SK-N-SH treated with all-trans-retinoic acid at 6 μM for 48 hours (cell line): ENCODE data around the gene HDAC4.

Experiments
- ATAC-seq: fragments of 200-7000 bp; cut with Tn5 transposase; 3 replicates; pipeline ENCODE4 v1.9.1; 2020; ENCODE audit warnings: mild to moderate bottlenecking, moderate library complexity
- ARNTL ChIP-seq: fragments of 450-650 bp; formaldehyde crosslinking; IDR thresholded peaks from 2 replicates; pipeline ENCODE4 v1.5.0; 2020; ENCODE audit warnings: low read depth, mild to moderate bottlenecking, moderate library complexity, borderline replicate concordance
- BACH2 ChIP-seq: fragments of 250-450 bp; sonication (Bioruptor Pico); IDR thresholded peaks from 2 replicates; pipeline ENCODE4 v1.9.0; 2021; ENCODE audit warnings: mild to moderate bottlenecking, borderline replicate concordance
- ESRRG ChIP-seq: fragments of 250-450 bp; sonication (Bioruptor Pico); IDR thresholded peaks from 2 replicates; pipeline ENCODE4 v1.6.1; 2021; ENCODE audit warnings: mild to moderate bottlenecking
- GLIS3 ChIP-seq: fragments of 250-450 bp; sonication (Bioruptor Pico); IDR thresholded peaks from 2 replicates; pipeline ENCODE4 v1.5.0; 2020; ENCODE audit warnings: mild to moderate bottlenecking, moderate library complexity
- ISL1 ChIP-seq: fragments of 250-450 bp; sonication (Bioruptor Pico); IDR thresholded peaks from 2 replicates; pipeline ENCODE4 v2.1.2; 2022; ENCODE audit warnings: mild to moderate bottlenecking, moderate library complexity
- OSR1 ChIP-seq: fragments of 250-450 bp; sonication (Bioruptor Pico); IDR thresholded peaks from 2 replicates; pipeline ENCODE4 v1.8.0; 2022; ENCODE audit warnings: moderate library complexity, mild to moderate bottlenecking, inconsistent platforms
- PPARA ChIP-seq: fragments of 250-450 bp; sonication (Bioruptor Pico); IDR thresholded peaks from 2 replicates; pipeline ENCODE4 v1.5.0; 2020; ENCODE audit warnings: mild to moderate bottlenecking, borderline replicate concordance
- RARB ChIP-seq: fragments of 250-450 bp; sonication (Bioruptor Pico); IDR thresholded peaks from 2 replicates; pipeline ENCODE4 v1.8.0; 2021; ENCODE audit warnings: mild to moderate bottlenecking, moderate library complexity
- TCF4 ChIP-seq: fragments of 250-450 bp; sonication (Bioruptor Pico); IDR thresholded peaks from 2 replicates; pipeline ENCODE4 v1.8.0; 2021; ENCODE audit warnings: mild to moderate bottlenecking, moderate library complexity, borderline replicate concordance
- TOX ChIP-seq: fragments of 250-450 bp; sonication (Bioruptor Pico); IDR thresholded peaks from 2 replicates; pipeline ENCODE4 v1.8.0; 2021; ENCODE audit warnings: mild to moderate bottlenecking, moderate library complexity, borderline replicate concordance
- ZC3H10 ChIP-seq: fragments of 250-450 bp; sonication (Bioruptor Pico); IDR thresholded peaks from 2 replicates; pipeline ENCODE4 v1.5.1; 2021; ENCODE audit warnings: mild to moderate bottlenecking, moderate library complexity
- ZFP30 ChIP-seq: fragments of 450-650 bp; formaldehyde crosslinking; IDR thresholded peaks from 2 replicates; pipeline ENCODE4 v1.5.0; 2022; ENCODE audit warnings: mild to moderate bottlenecking, moderate library complexity
- ZNF70 ChIP-seq: fragments of 450-650 bp; formaldehyde crosslinking; IDR thresholded peaks from 2 replicates; pipeline ENCODE4 v1.5.0; 2020; ENCODE audit warnings: mild to moderate bottlenecking, moderate library complexity
- ZNF8 ChIP-seq: fragments of 450-650 bp; formaldehyde crosslinking; IDR thresholded peaks from 2 replicates; pipeline ENCODE4 v1.5.0; 2020; ENCODE audit warnings: mild to moderate bottlenecking, moderate library complexity
- TF ChIP-seq, protein P1 (sequence below): fragments of 250-450 bp; sonication (Bioruptor Pico); IDR thresholded peaks from 2 replicates; pipeline ENCODE4 v1.5.1; 2021; ENCODE audit warnings: mild to moderate bottlenecking, moderate library complexity
- TF ChIP-seq, protein P2 (sequence below): fragments of 250-450 bp; sonication (Bioruptor Pico); IDR thresholded peaks from 2 replicates; pipeline ENCODE4 v1.8.0; 2021; ENCODE audit warnings: low read depth, mild to moderate bottlenecking, moderate library complexity, borderline replicate concordance
- TF ChIP-seq, protein P3 (sequence below): fragments of 250-450 bp; sonication (Bioruptor Pico); IDR thresholded peaks from 2 replicates; pipeline ENCODE4 v1.8.0; 2020; ENCODE audit warnings: mild to moderate bottlenecking, moderate library complexity, borderline replicate concordance
- TF ChIP-seq, protein P4 (sequence below): fragments of 250-450 bp; sonication (Bioruptor Pico); IDR thresholded peaks from 2 replicates; pipeline ENCODE4 v1.5.1; 2020; ENCODE audit warnings: low read depth, mild to moderate bottlenecking, moderate library complexity

HDAC4 gene

DNA sequence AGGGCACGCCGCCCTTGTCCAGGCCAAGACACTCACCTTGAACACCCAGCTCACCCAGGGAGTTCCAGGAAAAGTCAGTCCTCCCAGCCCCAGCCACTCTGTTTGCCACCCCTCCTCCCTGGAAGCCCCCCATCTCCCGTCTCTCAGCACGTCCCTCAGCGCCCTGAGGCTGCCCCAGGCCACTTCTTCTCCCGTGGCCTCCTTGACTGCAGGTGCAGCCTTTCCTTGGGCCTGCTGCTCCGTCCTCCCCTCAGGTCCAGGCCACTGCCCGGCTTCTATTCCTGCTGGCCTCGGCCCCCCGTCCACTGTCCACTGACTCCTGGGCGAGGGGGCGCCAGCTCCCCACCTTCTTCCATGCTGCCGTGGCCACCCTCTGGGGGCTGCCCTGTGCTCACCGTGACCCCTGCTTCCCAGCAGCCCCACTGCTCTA lies 239.1 kb downstream of the HDAC4 start:
- TF ChIP-seq BACH2 (CRISPR knock-in tag), result no peak
- no peak for TF ChIP-seq ARNTL (CRISPR knock-in tag)
- no peak for TF ChIP-seq OSR1 (CRISPR knock-in tag)
- TF ChIP-seq, protein P1, sequence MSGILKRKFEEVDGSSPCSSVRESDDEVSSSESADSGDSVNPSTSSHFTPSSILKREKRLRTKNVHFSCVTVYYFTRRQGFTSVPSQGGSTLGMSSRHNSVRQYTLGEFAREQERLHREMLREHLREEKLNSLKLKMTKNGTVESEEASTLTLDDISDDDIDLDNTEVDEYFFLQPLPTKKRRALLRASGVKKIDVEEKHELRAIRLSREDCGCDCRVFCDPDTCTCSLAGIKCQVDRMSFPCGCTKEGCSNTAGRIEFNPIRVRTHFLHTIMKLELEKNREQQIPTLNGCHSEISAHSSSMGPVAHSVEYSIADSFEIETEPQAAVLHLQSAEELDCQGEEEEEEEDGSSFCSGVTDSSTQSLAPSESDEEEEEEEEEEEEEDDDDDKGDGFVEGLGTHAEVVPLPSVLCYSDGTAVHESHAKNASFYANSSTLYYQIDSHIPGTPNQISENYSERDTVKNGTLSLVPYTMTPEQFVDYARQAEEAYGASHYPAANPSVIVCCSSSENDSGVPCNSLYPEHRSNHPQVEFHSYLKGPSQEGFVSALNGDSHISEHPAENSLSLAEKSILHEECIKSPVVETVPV, result no peak
- TF ChIP-seq ISL1 (CRISPR knock-in tag), result no peak
- TF ChIP-seq ZNF8, result no peak
- TF ChIP-seq ZC3H10, result no peak
- no peak for TF ChIP-seq TOX
- TF ChIP-seq, protein P2, sequence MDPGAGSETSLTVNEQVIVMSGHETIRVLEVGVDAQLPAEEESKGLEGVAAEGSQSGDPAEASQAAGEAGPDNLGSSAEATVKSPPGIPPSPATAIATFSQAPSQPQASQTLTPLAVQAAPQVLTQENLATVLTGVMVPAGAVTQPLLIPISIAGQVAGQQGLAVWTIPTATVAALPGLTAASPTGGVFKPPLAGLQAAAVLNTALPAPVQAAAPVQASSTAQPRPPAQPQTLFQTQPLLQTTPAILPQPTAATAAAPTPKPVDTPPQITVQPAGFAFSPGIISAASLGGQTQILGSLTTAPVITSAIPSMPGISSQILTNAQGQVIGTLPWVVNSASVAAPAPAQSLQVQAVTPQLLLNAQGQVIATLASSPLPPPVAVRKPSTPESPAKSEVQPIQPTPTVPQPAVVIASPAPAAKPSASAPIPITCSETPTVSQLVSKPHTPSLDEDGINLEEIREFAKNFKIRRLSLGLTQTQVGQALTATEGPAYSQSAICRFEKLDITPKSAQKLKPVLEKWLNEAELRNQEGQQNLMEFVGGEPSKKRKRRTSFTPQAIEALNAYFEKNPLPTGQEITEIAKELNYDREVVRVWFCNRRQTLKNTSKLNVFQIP (CRISPR knock-in tag), result no peak
- TF ChIP-seq GLIS3 (CRISPR knock-in tag), result no peak
- TF ChIP-seq TCF4, result no peak
- TF ChIP-seq, protein P3, sequence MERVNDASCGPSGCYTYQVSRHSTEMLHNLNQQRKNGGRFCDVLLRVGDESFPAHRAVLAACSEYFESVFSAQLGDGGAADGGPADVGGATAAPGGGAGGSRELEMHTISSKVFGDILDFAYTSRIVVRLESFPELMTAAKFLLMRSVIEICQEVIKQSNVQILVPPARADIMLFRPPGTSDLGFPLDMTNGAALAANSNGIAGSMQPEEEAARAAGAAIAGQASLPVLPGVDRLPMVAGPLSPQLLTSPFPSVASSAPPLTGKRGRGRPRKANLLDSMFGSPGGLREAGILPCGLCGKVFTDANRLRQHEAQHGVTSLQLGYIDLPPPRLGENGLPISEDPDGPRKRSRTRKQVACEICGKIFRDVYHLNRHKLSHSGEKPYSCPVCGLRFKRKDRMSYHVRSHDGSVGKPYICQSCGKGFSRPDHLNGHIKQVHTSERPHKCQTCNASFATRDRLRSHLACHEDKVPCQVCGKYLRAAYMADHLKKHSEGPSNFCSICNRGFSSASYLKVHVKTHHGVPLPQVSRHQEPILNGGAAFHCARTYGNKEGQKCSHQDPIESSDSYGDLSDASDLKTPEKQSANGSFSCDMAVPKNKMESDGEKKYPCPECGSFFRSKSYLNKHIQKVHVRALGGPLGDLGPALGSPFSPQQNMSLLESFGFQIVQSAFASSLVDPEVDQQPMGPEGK (CRISPR knock-in tag), result no peak
- no peak for TF ChIP-seq ESRRG (CRISPR knock-in tag)
- TF ChIP-seq, protein P4, sequence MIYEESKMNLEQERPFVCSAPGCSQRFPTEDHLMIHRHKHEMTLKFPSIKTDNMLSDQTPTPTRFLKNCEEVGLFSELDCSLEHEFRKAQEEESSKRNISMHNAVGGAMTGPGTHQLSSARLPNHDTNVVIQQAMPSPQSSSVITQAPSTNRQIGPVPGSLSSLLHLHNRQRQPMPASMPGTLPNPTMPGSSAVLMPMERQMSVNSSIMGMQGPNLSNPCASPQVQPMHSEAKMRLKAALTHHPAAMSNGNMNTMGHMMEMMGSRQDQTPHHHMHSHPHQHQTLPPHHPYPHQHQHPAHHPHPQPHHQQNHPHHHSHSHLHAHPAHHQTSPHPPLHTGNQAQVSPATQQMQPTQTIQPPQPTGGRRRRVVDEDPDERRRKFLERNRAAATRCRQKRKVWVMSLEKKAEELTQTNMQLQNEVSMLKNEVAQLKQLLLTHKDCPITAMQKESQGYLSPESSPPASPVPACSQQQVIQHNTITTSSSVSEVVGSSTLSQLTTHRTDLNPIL (CRISPR knock-in tag), result no peak
- no peak for TF ChIP-seq ZFP30 (CRISPR knock-in tag)
- no peak for ATAC-seq

DNA sequence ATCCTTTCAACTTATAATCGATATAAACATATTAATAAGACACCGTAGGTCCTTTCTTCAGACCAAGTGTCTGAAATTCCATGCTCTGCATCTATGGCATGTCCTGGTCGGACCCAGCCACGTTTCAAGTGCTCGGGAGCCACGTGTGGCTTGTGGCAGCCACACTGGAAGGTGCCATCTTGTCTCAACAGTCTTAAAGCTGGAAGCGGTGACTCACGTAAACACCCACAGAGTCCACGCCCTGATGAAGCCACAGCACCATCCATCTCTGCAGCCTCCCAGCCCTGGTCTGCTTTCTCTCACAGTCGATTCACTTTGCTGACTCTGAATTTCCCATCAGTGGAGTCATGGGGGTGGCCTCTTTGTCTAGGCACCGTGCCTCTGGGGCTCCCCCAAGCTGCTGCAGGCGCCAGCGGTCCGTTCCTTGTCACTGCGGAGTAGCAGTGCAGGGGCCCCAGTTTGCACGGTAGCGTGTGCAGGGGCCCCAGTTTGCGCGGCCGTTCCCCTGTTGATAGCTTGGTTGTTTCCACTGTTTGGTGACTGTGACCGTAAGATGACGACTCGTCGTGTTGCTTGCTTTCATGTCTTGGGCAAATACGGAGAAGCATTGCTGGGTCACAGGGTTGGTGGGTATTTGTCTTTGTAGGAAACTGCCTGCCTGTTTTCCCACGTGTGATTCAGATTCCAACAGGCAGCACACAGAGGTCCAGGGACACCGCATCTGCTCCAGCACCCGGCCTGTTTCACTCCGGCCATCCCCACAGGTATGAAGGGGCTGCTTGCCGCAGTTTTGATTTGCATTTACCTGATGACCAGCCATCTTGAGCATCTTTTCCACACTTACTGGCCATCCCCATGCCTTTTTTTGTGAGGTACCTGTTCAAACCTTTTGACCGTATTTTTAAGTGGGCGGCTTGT lies 240.3 kb downstream of the HDAC4 start:
- no peak for TF ChIP-seq ARNTL (CRISPR knock-in tag)
- no peak for ATAC-seq

DNA sequence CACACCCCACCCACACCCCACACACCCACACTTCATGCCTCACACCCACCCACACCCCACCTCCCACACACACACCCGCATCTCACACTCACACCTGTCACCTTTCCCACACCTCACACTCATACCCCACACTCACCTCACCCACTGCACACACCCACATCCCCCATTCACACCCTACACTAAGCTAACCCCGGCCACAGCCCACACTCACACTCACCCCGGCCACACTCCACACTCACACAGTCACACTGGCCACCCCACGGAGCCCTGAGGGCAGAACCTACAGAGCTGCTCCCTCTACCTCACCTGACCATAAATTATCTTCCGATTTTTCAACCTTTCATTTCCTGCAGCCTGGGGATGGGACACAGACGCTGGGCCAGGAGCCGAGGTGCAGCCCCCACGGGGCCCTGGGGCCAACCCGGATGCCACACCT lies 241.3 kb downstream of the HDAC4 start:
- ATAC-seq, result no peak

More for the DNA sequence above, 241.3 kb downstream of the HDAC4 start:
- no peak for TF ChIP-seq ZNF70 (CRISPR knock-in tag)
- TF ChIP-seq RARB (CRISPR knock-in tag), result no peak
- TF ChIP-seq ESRRG (CRISPR knock-in tag), result no peak
- TF ChIP-seq, protein P4 (CRISPR knock-in tag), result no peak
- TF ChIP-seq, protein P2 (CRISPR knock-in tag), result no peak
- TF ChIP-seq OSR1 (CRISPR knock-in tag), result no peak
- no peak for TF ChIP-seq PPARA (CRISPR knock-in tag)
- TF ChIP-seq TOX, result no peak
